A673 (cell line): ENCODE data around the gene TAS2R38. TPM values are rescaled to one million over a fixed set of nuclear protein-coding genes. Genes with fewer than 3 reads are reported as not detected.

Experiments used
- BruUV-seq: library from RNA; stranded (reverse); fragments of 400-500 nt; replicated peaks from 2 replicates; lab custom pipeline; 2021; lab: Mats Ljungman, UMichigan
- CTCF ChIA-PET: fragments of 300-600 bp; sonication (Branson Sonifier 250); formaldehyde crosslinking; loops from one replicate; lab custom pipeline; 2022; ENCODE audit warnings: antibody characterized with exemption; lab: Charles Lee
- POLR2A ChIA-PET: fragments of 300-600 bp; sonication (Branson Sonifier 250); formaldehyde crosslinking; loops from one replicate; lab custom pipeline; 2022; ENCODE audit warnings: antibody characterized with exemption; ENCODE audit not compliant: low non-redundant PET; lab: Charles Lee
- DNase-seq: peaks from one replicate; pipeline ENCODE4 v3.0.0-alpha.2; 2015; ENCODE audit warnings: low spot score
- H3K27ac ChIP-seq: fragments of 200-600 bp; sonication (generic); 2 replicates; pipeline ENCODE4 v1.5.1; 2016; ENCODE audit warnings: mixed run types, low read depth, mild to moderate bottlenecking, mixed read lengths, antibody characterized with exemption, low read length; ENCODE audit not compliant: poor library complexity, severe bottlenecking
- H3K27me3 ChIP-seq: fragments of 200-600 bp; sonication (generic); replicated peaks from 2 replicates; pipeline ENCODE4 v1.6.1; 2017; ENCODE audit warnings: mixed run types, low read depth, mild to moderate bottlenecking, mixed read lengths, antibody characterized with exemption, low read length; ENCODE audit not compliant: insufficient read depth, poor library complexity
- H3K36me3 ChIP-seq: fragments of 200-600 bp; sonication (generic); 2 replicates; pipeline ENCODE4 v1.6.1; 2016; ENCODE audit warnings: mixed run types, mild to moderate bottlenecking, mixed read lengths, antibody characterized with exemption, low read length; ENCODE audit not compliant: insufficient read depth, poor library complexity, severe bottlenecking
- H3K4me1 ChIP-seq: fragments of 200-600 bp; sonication (generic); 2 replicates; pipeline ENCODE4 v1.6.1; 2017; ENCODE audit warnings: mixed run types, mild to moderate bottlenecking, mixed read lengths, antibody characterized with exemption, low read length; ENCODE audit not compliant: insufficient read depth, poor library complexity, severe bottlenecking
- H3K4me3 ChIP-seq: fragments of 200-600 bp; sonication (generic); 2 replicates; pipeline ENCODE4 v1.5.1; 2016; ENCODE audit warnings: low read depth, mixed run types, mild to moderate bottlenecking, mixed read lengths, low read length; ENCODE audit not compliant: poor library complexity, severe bottlenecking
- H3K9me3 ChIP-seq: fragments of 200-600 bp; sonication (generic); 2 replicates; pipeline ENCODE4 v1.6.1; 2016; ENCODE audit warnings: mixed run types, low read depth, mild to moderate bottlenecking, mixed read lengths, antibody characterized with exemption, low read length; ENCODE audit not compliant: poor library complexity, severe bottlenecking
- CTCF ChIP-seq: fragments of 300-800, 200-600 bp; sonication (generic); conservative IDR thresholded peaks from 2 replicates; pipeline ENCODE4 v1.5.1; 2017; ENCODE audit warnings: low read depth, mild to moderate bottlenecking, antibody characterized with exemption, low read length, moderate library complexity, mixed read lengths
- EZH2 ChIP-seq: fragments of 200-600 bp; sonication (generic); IDR thresholded peaks from 2 replicates; pipeline ENCODE4 v1.6.1; 2017; ENCODE audit warnings: borderline replicate concordance, low read depth, mild to moderate bottlenecking, mixed read lengths, antibody characterized with exemption, low read length; ENCODE audit not compliant: poor library complexity, severe bottlenecking
- intact Hi-C: fragments of 100-400 bp; cut with micrococcal nuclease; formaldehyde crosslinking; loops from one replicate; pipeline ENCODE4 v1.10.0; 2022; ENCODE audit not compliant: unreplicated experiment
- total RNA-seq: library from RNA; stranded (reverse); gene quantifications from 2 replicates; pipeline ENCODE4 v1.2.3, GENCODE V29; 2021

TAS2R38 gene
- total RNA-seq, 1 experiment from 2014 or later: not detected

- CTCF ChIA-PET: no interaction called here
- TF ChIP-seq EZH2: no peak
- no peak for TF ChIP-seq CTCF
Measured at GRCh38 chr7:141928845-141929195, 44.8 kb downstream of the TAS2R38 start.

GRCh38 chr7:141928146-141928844 is 45.3 kb downstream of the TAS2R38 start:
- H3K9me3 ChIP-seq: no peaks in the 10 kb centered on the region
- no peak for DNase-seq
- POLR2A ChIA-PET: no interaction called here
- intact Hi-C loops: no loop called here
- H3K27me3 ChIP-seq: no peaks in the 10 kb centered on the region
- H3K4me3 ChIP-seq: no peak overlapping the region
- BruUV-seq: no TSS peak
- CTCF ChIA-PET: no interaction called here
- H3K4me1 ChIP-seq: no peaks in the 10 kb centered on the region
- TF ChIP-seq CTCF: no peak
- H3K27ac ChIP-seq: no peak overlapping the region
- no peaks in the 10 kb centered on the region for H3K36me3 ChIP-seq

More at GRCh38 chr7:141928845-141929195, 44.8 kb downstream of the TAS2R38 start:
- intact Hi-C loops: no loop called here
- no peak overlapping the region for H3K4me3 ChIP-seq
- DNase-seq: no peak
- POLR2A ChIA-PET: no interaction called here
- H3K27ac ChIP-seq: no peak overlapping the region
- H3K4me1 ChIP-seq: no peaks in the 10 kb centered on the region
- H3K36me3 ChIP-seq: no peaks in the 10 kb centered on the region
- BruUV-seq: no TSS peak
- no peaks in the 10 kb centered on the region for H3K27me3 ChIP-seq
- H3K9me3 ChIP-seq: no peaks in the 10 kb centered on the region

Other genes with a start within 250 kb of the TAS2R38 start
- 186 and 189 TPM in 2 replicates for gene SSBP1, start 235.4 kb downstream of the TAS2R38 start, total RNA-seq
- 0.94 and 0.99 TPM in 2 replicates for gene TAS2R3, start 209.7 kb downstream of the TAS2R38 start, total RNA-seq
- gene TAS2R4, start 197.1 kb downstream of the TAS2R38 start, total RNA-seq: 0.56 and 0.66 TPM in 2 replicates
- 0.43 and 0.72 TPM in 2 replicates for gene TAS2R5, start 183.6 kb downstream of the TAS2R38 start, total RNA-seq
- not detected in 2 replicates for gene PRSS37, start 132.3 kb downstream of the TAS2R38 start, total RNA-seq
- not detected in 2 replicates for gene OR9A4, start 57.4 kb downstream of the TAS2R38 start, total RNA-seq
- gene CLEC5A, start 26.8 kb downstream of the TAS2R38 start, total RNA-seq: not detected in 2 replicates
- not detected in 2 replicates for gene MGAM, start 22.1 kb upstream of the TAS2R38 start, total RNA-seq
- gene MGAM2, start 137.9 kb upstream of the TAS2R38 start, total RNA-seq: not detected in 2 replicates